ENCODE data around the gene KLK1.
A peak's percentile ranks its signal among the peaks of the same experiment; 100 is the strongest.
"Not testable (repeated sequence)": the region's sequence is repeated elsewhere in the genome, so short reads cannot be mapped to it uniquely, and the experiment has no call there.

The KLK1 gene

GRCh38 chr19:50792272-50793250 lies 31.0 kb downstream of the KLK1 start:
- DNase-seq (ENCODE audit: low spot score): no peak

- no peak for DNase-seq (ENCODE audit: low spot score)
Observed at GRCh38 chr19:50791594-50792271, 31.9 kb downstream of the KLK1 start.

- no peak for DNase-seq (ENCODE audit: low spot score)
Observed at GRCh38 chr19:50790922-50791467, 32.6 kb downstream of the KLK1 start.

GRCh38 chr19:50790396-50790795 lies 33.2 kb downstream of the KLK1 start, which contains the start of gene ACP4:
ACP4 (plus strand) TSS chr19:50790415; CDS start chr19:50790415, 0 bp downstream.
- no peak for DNase-seq (ENCODE audit: low spot score)

GRCh38 chr19:50785329-50785728 lies 38.3 kb downstream of the KLK1 start:
- DNase-seq (ENCODE audit: low spot score): no peak

- no peak for DNase-seq (ENCODE audit: low spot score)
Observed at GRCh38 chr19:50784710-50785109, 38.9 kb downstream of the KLK1 start.

GRCh38 chr19:50783848-50784152 lies 39.8 kb downstream of the KLK1 start:
- DNase-seq (ENCODE audit: low spot score): not testable (repeated sequence)

GRCh38 chr19:50780753-50781435 lies 42.7 kb downstream of the KLK1 start:
- no peak for DNase-seq (ENCODE audit: low spot score)

GRCh38 chr19:50779504-50780457 lies 43.8 kb downstream of the KLK1 start:
- peak; percentile 78 for DNase-seq (ENCODE audit: low spot score)

- no peak for DNase-seq (ENCODE audit: low spot score)
Observed at GRCh38 chr19:50778906-50779430, 44.6 kb downstream of the KLK1 start.

- peak; percentile 82 for DNase-seq (ENCODE audit: low spot score)
Observed at GRCh38 chr19:50777830-50778303, 45.7 kb downstream of the KLK1 start.

- no peak for DNase-seq (ENCODE audit: low spot score)
Observed at GRCh38 chr19:50777261-50777660, 46.3 kb downstream of the KLK1 start.

GRCh38 chr19:50776131-50776530 lies 47.5 kb downstream of the KLK1 start:
- DNase-seq (ENCODE audit: low spot score): no peak

GRCh38 chr19:50773454-50773853 lies 50.1 kb downstream of the KLK1 start:
- not testable (repeated sequence) for DNase-seq (ENCODE audit: low spot score)

GRCh38 chr19:50772912-50773311 lies 50.7 kb downstream of the KLK1 start:
- not testable (repeated sequence) for DNase-seq (ENCODE audit: low spot score)

- DNase-seq (ENCODE audit: low spot score): no peak
Observed at GRCh38 chr19:50772476-50772875, 51.1 kb downstream of the KLK1 start.

- no peak for DNase-seq (ENCODE audit: low spot score)
Observed at GRCh38 chr19:50770888-50771287, 52.7 kb downstream of the KLK1 start.

GRCh38 chr19:50770164-50770563 lies 53.4 kb downstream of the KLK1 start, which contains the start of gene GPR32:
GPR32 (plus strand) TSS chr19:50770464; CDS start chr19:50770601, 137 bp downstream.
- not testable (repeated sequence) for DNase-seq (ENCODE audit: low spot score)

All from putamen (tissue), 1 donor.